ENCODE measurements around the gene REPIN1.
A peak's percentile ranks its signal among the peaks of the same experiment; 100 is the strongest.

The REPIN1 gene

GRCh38 chr7:150361807-150362621 lies 6.6 kb upstream of the REPIN1 start:
- peak; percentile 48 for DNase-seq

DNA sequence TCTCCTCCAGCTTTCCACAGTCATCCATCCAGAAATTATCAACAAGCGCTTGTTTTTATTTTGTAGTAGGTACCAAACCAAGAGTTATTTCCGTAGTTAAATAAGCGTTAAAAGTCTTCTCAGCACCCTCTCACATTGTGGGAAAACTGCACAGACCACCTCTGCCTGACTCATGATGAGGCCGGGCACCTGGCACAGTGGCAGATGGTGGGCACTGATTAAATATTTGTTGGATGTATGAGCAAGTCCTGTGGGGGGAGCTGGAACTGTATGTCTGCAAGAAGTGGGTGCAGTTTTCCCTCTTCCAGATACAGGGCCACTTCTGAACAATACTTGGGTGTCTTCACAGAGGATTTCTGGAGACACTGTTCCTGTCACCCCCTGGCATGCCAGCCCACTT lies 5.3 kb upstream of the REPIN1 start:
- DNase-seq, result peak; percentile 45

GRCh38 chr7:150363872-150364271 lies 4.8 kb upstream of the REPIN1 start:
- no peak for DNase-seq

- DNase-seq, result no peak
Measured at GRCh38 chr7:150365194-150365593, 3.4 kb upstream of the REPIN1 start.

DNA sequence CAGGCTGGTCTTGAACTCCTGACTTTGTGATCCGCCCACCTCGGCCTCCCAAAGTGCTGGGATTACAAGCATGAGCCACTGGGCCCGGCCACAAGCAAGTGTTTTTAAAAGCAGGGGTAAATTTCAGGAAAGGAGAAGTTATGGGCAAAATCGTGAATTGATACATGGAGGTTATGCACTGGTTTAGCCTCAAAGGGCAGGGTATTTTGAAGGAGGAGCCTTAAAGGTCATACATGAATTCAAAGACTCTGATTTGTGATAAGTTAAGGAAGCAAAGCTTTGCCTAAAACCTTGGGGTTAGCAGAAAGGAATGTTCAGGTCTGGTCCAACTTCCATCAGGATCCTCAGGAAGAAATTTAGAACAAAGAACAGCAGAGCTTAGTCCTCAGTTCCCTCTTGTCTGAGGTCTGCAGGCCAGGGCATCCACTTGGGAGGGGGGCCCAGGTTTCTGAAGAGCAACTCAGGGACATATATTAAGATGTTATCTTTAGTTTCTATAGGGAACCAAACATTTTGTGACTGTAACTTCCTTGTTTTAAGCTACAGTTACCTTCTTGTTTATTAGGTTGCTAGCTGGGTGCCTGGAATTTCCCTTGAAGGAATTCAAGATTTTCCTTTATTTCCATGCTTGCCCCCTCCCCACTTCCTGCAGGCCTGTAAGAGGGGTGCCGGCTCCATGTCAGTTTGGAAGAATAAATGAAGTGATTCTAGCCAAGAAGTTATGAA lies 2.8 kb upstream of the REPIN1 start:
- DNase-seq, result no peak

GRCh38 chr7:150367677-150368095 lies 936 bp upstream of the REPIN1 start:
- DNase-seq, result peak; percentile 90

DNA sequence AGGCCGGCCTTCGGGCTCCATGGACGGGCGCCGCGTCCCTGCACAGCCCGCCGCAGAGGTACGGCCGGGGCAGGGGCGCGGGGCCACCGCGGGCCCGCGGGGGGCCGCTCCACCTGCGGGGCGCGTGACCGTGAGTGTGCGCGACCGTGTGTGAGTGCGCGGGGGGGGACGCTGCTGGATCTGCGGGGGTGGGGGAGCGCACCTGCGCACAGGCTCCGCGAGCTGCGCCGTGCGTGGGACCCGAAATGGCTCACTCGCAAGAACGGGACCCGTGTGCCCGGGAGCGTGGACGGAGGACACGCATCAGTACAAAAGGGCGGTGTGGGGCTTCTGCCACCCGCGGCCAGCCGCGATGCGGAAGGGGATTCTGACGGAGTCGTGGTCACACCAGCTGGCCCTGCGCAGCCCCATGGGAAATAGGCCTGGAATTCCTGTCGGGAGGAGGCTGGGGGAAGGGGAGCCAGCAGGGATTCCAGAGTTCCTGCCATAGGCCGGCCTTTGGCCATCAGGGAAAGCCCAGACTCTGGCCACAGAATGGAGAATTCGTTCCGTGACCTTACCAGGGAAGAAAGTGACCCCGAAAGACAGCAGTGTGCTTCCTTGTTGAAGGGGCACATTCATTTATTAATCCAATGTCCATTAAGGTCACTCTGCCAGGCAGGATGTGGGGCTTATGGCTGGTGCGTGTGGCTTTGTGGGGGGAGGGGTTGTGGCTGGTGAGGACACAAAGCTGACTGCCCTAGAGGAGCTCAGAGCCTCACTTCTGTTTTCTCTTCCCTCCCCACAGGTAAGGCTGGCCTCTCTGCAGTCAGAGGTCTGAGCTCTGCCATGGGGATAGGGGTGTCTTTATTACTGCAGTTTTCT lies 494 bp downstream of the REPIN1 start:
- peak; percentile 26 for DNase-seq

- no peak for DNase-seq
Measured at GRCh38 chr7:150369748-150370501, 1.3 kb downstream of the REPIN1 start.

- no peak for DNase-seq
Measured at GRCh38 chr7:150370612-150371071, 2.0 kb downstream of the REPIN1 start.

DNA sequence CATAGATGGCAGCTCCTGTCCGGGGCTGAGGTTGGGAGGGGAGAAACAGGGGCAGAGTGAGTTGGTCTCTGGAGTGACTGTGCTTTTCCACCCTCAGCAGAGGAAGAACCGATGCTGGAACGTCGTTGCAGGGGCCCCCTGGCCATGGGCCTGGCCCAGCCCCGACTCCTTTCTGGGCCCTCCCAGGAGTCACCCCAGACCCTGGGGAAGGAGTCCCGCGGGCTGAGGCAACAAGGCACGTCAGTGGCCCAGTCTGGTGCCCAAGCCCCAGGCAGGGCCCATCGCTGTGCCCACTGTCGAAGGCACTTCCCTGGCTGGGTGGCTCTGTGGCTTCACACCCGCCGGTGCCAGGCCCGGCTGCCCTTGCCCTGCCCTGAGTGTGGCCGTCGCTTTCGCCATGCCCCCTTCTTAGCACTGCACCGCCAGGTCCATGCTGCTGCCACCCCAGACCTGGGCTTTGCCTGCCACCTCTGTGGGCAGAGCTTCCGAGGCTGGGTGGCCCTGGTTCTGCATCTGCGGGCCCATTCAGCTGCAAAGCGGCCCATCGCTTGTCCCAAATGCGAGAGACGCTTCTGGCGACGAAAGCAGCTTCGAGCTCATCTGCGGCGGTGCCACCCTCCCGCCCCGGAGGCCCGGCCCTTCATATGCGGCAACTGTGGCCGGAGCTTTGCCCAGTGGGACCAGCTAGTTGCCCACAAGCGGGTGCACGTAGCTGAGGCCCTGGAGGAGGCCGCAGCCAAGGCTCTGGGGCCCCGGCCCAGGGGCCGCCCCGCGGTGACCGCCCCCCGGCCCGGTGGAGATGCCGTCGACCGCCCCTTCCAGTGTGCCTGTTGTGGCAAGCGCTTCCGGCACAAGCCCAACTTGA lies 2.7 kb downstream of the REPIN1 start:
- DNase-seq, result no peak

DNA sequence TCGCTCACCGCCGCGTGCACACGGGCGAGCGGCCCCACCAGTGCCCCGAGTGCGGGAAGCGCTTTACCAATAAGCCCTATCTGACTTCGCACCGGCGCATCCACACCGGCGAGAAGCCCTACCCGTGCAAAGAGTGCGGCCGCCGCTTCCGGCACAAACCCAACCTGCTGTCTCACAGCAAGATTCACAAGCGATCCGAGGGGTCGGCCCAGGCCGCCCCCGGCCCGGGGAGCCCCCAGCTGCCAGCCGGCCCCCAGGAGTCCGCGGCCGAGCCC lies 3.3 kb downstream of the REPIN1 start:
- DNase-seq, result no peak

DNA sequence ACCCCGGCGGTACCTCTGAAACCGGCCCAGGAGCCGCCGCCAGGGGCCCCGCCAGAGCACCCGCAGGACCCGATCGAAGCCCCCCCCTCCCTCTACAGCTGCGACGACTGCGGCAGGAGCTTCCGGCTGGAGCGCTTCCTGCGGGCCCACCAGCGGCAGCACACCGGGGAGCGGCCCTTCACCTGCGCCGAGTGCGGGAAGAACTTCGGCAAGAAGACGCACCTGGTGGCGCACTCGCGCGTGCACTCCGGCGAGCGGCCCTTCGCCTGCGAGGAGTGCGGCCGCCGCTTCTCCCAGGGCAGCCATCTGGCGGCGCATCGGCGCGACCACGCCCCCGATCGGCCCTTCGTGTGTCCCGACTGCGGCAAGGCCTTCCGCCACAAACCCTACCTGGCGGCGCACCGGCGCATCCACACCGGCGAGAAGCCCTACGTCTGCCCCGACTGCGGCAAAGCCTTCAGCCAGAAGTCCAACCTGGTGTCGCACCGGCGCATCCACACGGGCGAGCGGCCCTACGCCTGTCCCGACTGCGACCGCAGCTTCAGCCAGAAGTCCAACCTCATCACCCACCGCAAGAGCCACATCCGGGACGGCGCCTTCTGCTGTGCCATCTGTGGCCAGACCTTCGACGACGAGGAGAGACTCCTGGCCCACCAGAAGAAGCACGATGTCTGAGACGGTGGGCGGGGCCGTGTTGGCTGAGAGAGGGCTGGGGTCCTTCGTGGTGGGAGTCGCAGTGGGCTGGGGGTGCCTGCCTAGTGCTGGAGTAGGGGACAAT lies 3.8 kb downstream of the REPIN1 start:
- DNase-seq, result no peak

DNA sequence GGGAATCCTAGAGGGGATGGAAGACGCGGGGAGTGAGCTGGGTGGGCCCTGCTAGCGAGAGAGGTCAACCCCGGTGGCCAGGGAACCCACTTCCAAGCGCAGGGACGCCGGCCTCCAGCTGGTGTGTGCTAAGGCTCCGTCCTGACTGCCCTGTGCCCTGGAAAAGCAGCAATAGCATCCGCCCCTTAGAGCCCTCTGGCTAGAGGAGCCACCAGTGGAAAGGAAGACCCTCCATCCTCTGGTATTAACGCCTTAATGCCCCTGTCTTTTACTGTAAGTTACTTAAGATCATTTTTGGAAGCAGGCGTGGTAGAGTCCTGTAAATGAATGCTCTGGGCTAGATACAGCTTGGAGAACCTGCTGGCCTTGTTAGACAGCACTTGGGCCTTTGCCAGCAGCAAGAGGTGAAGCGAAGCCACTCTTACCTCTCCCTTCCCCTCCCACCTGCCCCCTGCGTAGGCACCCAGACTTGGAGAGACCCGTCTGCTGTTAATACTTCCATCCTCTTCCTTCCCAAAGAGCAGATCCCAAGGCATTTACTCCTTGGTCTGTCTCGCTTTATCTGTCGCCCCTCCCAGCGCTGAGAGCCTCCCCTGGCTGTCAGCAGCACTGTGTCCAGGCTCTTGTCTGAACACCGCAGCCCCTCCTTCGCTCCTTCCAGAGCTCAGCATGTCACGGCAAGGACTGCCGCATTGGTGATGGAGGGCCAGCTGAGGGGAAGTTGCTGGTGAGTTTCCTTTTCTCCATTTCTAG lies 4.6 kb downstream of the REPIN1 start:
- no peak for DNase-seq

- no peak for DNase-seq
Measured at GRCh38 chr7:150374026-150374425, 5.4 kb downstream of the REPIN1 start.

DNA sequence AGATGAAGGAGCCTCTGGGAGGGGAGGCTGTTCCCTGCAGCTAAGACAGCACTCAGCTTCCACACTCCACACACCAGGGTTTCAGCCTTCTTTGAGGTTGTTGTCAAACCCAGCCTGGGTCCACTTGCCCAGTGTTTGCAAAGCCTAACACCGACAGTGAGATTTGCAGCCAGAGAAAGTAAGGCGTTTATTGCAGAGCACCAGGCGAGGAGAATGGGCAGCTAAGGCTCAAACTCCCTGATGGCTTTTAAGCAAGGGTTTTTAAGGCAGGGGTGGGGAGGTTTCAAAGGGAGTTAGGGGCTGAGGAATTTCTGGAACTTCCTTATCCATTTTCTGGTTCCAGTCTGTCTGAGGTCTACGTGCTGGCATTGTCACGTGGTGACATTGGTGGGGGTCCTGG lies 5.8 kb downstream of the REPIN1 start:
- DNase-seq, result no peak

GRCh38 chr7:150375662-150376521 lies 7.3 kb downstream of the REPIN1 start:
- DNase-seq, result no peak

DNA sequence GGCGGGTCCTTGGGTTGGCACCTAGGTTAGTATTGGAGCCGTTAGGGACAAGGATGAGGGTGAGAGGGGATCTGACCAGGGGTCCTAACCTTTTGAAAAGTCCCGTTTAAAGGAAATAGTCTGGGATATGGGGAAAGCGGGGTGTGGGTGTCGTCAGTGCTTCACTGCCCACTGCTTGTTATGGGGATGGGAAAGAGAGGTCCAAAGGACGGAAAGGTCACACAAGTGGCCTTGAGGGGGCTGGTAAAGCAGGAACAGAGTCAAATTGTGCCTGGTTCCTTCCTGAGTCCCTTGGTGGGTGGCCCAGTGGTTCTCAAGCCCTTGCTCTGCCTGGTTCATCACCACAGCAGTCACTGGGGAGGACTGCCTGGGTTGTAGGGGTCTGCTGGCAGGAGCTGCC lies 7.9 kb downstream of the REPIN1 start:
- no peak for DNase-seq

DNA sequence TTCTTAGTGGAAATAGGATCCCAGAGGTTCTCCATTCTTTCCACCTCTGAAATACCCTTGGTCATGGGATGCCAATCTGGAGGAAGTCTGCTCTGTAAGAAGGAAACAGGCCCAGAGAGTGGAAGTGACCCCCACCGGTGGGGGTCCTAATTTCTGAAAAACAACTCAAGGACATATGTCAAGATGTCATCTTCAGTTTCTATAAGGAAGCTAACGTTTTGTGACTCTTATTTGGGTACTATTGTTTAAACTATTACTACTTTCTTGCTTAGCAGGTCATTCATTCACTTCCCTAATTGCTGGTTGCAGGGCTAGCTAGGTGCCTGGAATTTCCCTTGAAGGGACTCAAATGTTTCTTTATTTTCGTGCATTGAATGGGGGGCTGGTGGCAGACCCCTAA lies 8.6 kb downstream of the REPIN1 start:
- no peak for DNase-seq

- no peak for DNase-seq
Measured at GRCh38 chr7:150377635-150378034, 9.0 kb downstream of the REPIN1 start.
